GM12892 (cell line): Measurements from ENCODE around the gene NCKIPSD.

Experiments used
- POLR2A ChIP-seq: IDR thresholded peaks from 2 replicates; pipeline ENCODE4 v1.6.1; 2011; ENCODE audit warnings: low read depth, low read length, control low read depth
- POLR2AphosphoS5 ChIP-seq: IDR thresholded peaks from 2 replicates; pipeline ENCODE4 v1.6.1; 2011; ENCODE audit warnings: low read depth, low read length, control low read depth
- TAF1 ChIP-seq: IDR thresholded peaks from 2 replicates; pipeline ENCODE4 v1.6.1; 2011; ENCODE audit warnings: low read depth, mild to moderate bottlenecking, control low read depth, low read length, borderline replicate concordance

DNA sequence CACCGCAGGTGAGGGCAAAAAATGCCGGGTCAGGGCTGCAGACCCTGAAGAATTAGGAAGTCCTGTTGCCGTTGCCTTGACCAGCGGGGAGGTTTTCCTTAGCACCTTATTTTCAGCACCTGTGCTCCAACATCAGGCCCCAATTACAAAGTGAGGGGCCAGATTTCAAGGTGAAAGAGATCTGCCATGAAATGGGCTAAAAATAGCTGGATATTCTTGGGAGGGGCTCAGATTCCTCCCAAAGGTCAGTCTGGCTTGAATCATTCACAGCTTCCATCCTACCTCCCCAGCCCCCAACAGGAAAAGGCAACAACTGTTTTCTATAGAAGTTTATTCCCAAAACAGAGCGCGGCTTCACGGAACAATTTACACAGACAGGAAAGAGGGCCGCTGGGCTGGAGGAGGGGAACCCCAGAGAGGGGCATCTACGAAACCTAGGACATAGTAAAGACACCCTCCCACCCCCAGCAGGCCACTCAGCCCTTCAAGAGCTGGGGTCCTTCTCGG lies 49.5 kb downstream of the NCKIPSD start:
- TF ChIP-seq POLR2A: no peak
- no peak for TF ChIP-seq TAF1
- TF ChIP-seq POLR2AphosphoS5: no peak
